Omental fat pad (tissue), 4 donors: ENCODE data around the gene KHSRP. TPM values are rescaled to one million over a fixed set of nuclear protein-coding genes. Genes with fewer than 3 reads are reported as not detected.

Experiments used
- ATAC-seq: fragments of 150-250 bp; one replicate; pipeline ENCODE4 v1.9.1; 2016; ENCODE audit warnings: mild to moderate bottlenecking, moderate library complexity; ENCODE audit not compliant: low FRiP score
- DNase-seq: peaks from one replicate; pipeline ENCODE4 v3.0.0-alpha.2; 2019; ENCODE audit warnings: low spot score
- total RNA-seq, 4 donors: library from RNA; depleted of rRNA; stranded (reverse); fragments of >200 nt; gene quantifications; one replicate each; pipeline ENCODE4 v1.1.0, GENCODE V29; 2016
- TF ChIP-seq, protein P1 (sequence below), 3 donors: fragments of 450-650 bp; IDR thresholded peaks; one replicate each; pipeline ENCODE4 v1.5.1; 2016 to 2017; ENCODE audit warnings: antibody characterized with exemption in 3 of 3, mild to moderate bottlenecking in 3 of 3, moderate library complexity in 2 of 3

The KHSRP gene, protein sequence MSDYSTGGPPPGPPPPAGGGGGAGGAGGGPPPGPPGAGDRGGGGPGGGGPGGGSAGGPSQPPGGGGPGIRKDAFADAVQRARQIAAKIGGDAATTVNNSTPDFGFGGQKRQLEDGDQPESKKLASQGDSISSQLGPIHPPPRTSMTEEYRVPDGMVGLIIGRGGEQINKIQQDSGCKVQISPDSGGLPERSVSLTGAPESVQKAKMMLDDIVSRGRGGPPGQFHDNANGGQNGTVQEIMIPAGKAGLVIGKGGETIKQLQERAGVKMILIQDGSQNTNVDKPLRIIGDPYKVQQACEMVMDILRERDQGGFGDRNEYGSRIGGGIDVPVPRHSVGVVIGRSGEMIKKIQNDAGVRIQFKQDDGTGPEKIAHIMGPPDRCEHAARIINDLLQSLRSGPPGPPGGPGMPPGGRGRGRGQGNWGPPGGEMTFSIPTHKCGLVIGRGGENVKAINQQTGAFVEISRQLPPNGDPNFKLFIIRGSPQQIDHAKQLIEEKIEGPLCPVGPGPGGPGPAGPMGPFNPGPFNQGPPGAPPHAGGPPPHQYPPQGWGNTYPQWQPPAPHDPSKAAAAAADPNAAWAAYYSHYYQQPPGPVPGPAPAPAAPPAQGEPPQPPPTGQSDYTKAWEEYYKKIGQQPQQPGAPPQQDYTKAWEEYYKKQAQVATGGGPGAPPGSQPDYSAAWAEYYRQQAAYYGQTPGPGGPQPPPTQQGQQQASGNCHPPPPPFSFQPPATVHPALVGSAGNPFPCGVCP
- 100 to 1,000 TPM in 1 of 4 donors, 10 to 100 TPM in 3; 67.4 to 125 (median 78.3) TPM for total RNA-seq

DNA sequence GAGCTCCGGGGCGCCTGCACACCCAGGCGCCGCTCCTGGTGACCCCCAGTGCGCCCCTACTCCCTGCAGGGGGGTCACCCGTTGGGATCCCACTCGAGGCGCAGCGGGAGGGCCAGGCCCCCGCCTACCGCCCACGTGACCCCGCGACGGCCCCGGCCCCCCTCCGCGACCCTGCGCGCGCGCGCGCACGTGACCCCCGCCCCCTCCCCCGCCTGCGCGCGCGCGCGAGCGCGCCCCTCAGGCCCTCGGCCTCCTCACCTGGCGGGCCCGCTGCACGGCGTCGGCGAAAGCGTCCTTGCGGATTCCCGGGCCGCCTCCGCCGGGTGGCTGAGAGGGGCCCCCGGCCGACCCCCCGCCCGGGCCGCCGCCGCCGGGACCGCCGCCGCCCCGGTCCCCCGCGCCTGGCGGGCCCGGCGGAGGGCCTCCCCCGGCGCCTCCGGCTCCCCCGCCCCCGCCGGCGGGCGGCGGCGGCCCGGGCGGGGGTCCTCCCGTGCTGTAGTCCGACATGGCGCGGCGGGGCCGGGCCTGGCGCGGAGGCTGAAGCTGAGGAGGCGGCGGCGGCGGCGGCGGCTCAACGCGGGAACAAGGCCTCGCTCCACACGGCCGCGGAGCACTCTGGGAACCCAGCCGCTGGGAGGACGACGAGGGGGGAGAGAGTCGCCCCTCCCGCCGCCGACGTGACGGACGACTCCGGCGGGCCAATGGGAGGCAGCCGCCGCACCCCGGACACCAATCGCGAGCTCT lies at the start of gene KHSRP:
KHSRP (minus strand) TSS at position 617 of the 744 bp plus-strand sequence; CDS start at position 507, 110 bp downstream.
- TF ChIP-seq, protein P1, sequence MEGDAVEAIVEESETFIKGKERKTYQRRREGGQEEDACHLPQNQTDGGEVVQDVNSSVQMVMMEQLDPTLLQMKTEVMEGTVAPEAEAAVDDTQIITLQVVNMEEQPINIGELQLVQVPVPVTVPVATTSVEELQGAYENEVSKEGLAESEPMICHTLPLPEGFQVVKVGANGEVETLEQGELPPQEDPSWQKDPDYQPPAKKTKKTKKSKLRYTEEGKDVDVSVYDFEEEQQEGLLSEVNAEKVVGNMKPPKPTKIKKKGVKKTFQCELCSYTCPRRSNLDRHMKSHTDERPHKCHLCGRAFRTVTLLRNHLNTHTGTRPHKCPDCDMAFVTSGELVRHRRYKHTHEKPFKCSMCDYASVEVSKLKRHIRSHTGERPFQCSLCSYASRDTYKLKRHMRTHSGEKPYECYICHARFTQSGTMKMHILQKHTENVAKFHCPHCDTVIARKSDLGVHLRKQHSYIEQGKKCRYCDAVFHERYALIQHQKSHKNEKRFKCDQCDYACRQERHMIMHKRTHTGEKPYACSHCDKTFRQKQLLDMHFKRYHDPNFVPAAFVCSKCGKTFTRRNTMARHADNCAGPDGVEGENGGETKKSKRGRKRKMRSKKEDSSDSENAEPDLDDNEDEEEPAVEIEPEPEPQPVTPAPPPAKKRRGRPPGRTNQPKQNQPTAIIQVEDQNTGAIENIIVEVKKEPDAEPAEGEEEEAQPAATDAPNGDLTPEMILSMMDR (IDR thresholded peaks at IDR 0.05) = no peak
- DNase-seq (no peak), ATAC-seq (no peak)

DNA sequence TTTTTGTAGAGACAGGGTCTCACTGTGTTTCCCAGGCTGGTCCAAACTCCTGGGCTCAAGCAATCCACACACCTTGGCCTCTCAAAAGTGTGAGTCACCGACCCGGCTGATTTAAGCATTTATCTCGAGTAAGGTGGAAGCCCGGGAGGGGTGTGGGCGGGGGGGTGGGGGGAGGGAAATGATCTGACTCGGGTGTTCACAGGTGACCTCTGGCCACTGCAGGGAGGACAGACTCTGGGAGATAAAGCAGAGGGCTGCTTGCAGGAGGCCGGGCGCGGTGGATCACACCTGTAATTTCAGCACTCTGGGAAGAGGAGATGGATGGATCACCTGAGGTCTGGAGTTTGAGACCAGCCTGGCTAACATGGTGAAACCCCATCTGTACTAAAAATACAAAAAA lies 49.0 kb upstream of the KHSRP start:
- TF ChIP-seq, protein P1 (IDR thresholded peaks at IDR 0.05) = no peak
- ATAC-seq = no peak
- DNase-seq = no peak

DNA sequence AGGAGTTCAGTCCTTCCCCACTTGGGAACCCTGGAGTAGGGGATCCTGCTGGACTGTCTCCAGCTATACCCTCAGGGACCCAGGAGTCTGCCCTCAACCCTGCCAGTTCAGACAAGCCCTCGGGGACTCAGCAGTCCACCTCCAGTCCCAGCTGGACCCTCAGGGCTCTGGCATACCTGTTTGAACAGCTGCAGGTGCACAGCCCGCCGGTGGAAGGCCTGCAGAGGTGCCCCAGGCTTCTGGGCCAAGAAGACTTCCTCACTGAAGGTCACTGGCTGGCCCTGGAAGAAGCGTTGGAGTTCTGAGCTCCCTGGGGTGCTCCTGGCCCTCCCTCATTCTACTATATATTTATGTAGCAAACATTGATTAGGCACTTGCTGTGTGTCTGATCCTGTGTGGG lies 48.1 kb upstream of the KHSRP start:
- TF ChIP-seq, protein P1 (IDR thresholded peaks at IDR 0.05) = no peak
- ATAC-seq (no peak), DNase-seq (no peak)

DNA sequence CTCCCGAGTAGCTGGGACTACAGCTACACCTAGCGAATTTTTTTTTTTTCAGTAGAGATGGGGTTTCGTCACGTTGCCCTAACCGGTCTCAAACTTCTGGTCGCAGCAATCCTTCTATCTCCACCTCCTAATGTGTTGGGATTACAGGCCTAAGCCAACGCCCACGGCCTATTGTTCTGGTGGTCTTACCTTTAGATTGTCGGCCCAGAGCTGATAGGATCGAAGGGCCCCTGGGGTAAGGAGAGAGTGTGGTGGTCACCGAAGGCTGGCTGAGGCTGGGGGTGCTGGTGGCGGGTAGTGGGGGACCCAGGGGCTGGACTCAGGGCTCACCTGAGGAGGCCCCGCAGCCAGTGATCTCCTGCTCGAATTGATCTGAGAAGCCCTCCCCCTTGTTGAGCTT lies 46.5 kb upstream of the KHSRP start:
- ATAC-seq (no peak), DNase-seq (no peak)
- TF ChIP-seq, protein P1 (IDR thresholded peaks at IDR 0.05) = no peak

DNA sequence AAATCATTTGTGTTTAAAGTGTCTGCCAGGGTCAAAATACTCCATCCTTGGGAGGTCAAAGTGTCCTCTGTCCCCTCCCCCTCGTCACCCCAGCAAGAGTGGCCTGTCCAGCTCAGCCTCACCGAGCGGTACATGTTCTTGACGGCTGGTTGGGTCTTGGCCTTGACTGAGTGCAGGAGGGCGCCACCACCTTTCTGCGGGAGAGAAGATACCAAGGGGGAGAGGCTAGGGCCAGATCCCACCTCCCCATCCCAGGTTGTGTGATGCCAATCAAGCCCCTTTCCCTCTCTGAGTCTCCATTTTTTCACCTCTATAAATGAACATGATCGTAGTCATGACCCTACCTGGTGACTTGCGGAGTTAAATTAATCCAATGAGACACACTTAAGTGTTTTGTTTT lies 45.6 kb upstream of the KHSRP start:
- TF ChIP-seq, protein P1 (IDR thresholded peaks at IDR 0.05) = no peak
- ATAC-seq = no peak
- DNase-seq = no peak

DNA sequence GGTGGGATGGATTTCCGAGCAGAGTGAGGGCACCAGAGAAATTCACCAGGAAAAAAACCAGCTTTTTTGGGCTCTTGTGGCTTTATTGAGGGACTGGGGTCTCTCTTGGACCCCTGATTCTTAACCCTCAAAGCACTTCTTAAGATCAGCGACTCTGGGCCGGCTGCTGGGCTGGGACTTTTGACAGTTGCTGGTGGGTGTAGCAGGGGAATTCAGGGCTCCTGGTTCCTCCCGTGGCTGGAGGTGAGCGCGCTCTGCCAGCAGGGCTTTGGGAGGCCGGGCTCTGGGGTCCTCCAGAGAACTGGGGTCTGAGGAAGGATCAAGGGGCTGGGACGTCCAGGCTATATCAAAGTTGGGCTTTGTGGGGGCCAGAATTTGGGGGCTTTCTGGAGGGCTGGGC lies 42.8 kb upstream of the KHSRP start:
- DNase-seq = no peak

More for the DNA sequence above, 42.8 kb upstream of the KHSRP start:
- TF ChIP-seq, protein P1 (IDR thresholded peaks at IDR 0.05) = no peak
- ATAC-seq = no peak
